Activated naive CD4-positive, alpha-beta T cell treated with anti-CD3 and anti-CD28 coated beads for 36 hours (primary cell): ENCODE measurements around the gene MRPL51. TPM values are rescaled to one million over a fixed set of nuclear protein-coding genes. Genes with fewer than 3 reads are reported as not detected.

Experiments used
- CTCF ChIA-PET: fragments of 350-600 bp; sonication (Branson Sonifier 250); formaldehyde crosslinking; loops from one replicate; lab custom pipeline; 2021; ENCODE audit warnings: antibody characterized with exemption; lab: Charles Lee
- DNase-seq: peaks from one replicate; pipeline ENCODE4 v3.0.0-alpha.2; 2020
- H3K27ac Mint-ChIP-seq: one replicate; pipeline ENCODE4 v1.8.0; 2021; ENCODE audit warnings: mild to moderate bottlenecking, mixed read lengths
- H3K27me3 Mint-ChIP-seq: one replicate; pipeline ENCODE4 v1.8.0; 2021; ENCODE audit warnings: low read depth, mixed read lengths
- H3K36me3 Mint-ChIP-seq: one replicate; pipeline ENCODE4 v1.8.0; 2021; ENCODE audit warnings: low read depth, mixed read lengths
- H3K4me1 Mint-ChIP-seq: one replicate; pipeline ENCODE4 v1.8.0; 2021; ENCODE audit warnings: low read depth, mixed read lengths
- H3K4me3 Mint-ChIP-seq: one replicate; pipeline ENCODE4 v1.8.0; 2021; ENCODE audit warnings: mild to moderate bottlenecking, moderate library complexity, mixed read lengths
- H3K9me3 Mint-ChIP-seq: one replicate; pipeline ENCODE4 v1.8.0; 2021; ENCODE audit warnings: mixed read lengths
- intact Hi-C: fragments of 100-400 bp; cut with micrococcal nuclease; formaldehyde crosslinking; loops from one replicate; pipeline ENCODE4 v1.15.1; 2023
- total RNA-seq, 2 experiments: library from RNA; stranded (reverse); gene quantifications; one replicate each; pipeline ENCODE4 v1.2.3, GENCODE V29; 2021

Gene MRPL51
- total RNA-seq, 2 experiments from 2014 or later = 273 to 278 TPM

- no peaks in the 10 kb centered on the region for H3K9me3 Mint-ChIP-seq
- intact Hi-C loops = no loop called here
- CTCF ChIA-PET = interaction anchor here (0.6 to 7.9 kb wide), 21 partner anchors 8 to 512 kb away, joined by 3 to 223 read pairs (median 6); partner anchors contain the start of genes CD27, TAPBPL and TNFRSF1A
- H3K36me3 Mint-ChIP-seq = peaks cover 89% of the 10 kb centered on the region
- H3K4me3 Mint-ChIP-seq = peak overlapping the region; percentile 19
- peak; percentile 15 for DNase-seq
- peaks cover 93% of the 10 kb centered on the region for H3K4me1 Mint-ChIP-seq
- H3K27me3 Mint-ChIP-seq = no peaks in the 10 kb centered on the region
- peak overlapping the region; percentile 97 for H3K27ac Mint-ChIP-seq
These were observed 28.5 kb downstream of the MRPL51 start for GRCh38 chr12:6464531-6464930.

DNA sequence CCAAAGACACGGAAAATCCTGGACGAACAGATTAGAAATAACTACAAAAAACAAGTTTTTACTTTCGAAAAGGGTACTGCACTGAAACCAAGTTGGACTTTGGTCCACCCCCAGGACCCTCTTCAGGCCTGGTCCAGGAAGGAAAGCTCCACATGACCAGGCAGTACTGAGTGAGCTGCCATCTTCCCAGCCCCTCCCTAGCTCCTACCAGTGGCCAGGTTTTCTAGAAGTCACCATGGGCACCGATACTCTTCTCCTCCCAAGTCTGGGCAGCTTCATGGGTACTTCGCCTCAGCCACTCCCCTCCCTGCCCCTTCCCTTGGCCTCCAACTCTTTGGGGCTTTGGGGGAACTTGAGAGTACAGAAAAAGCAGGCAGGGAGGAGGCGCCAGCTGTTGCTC is 29.2 kb downstream of the MRPL51 start:
- H3K27me3 Mint-ChIP-seq = no peaks in the 10 kb centered on the region
- peak overlapping the region; percentile 97 for H3K27ac Mint-ChIP-seq
- no peaks in the 10 kb centered on the region for H3K9me3 Mint-ChIP-seq
- H3K4me1 Mint-ChIP-seq = peaks cover 95% of the 10 kb centered on the region
- peaks cover 89% of the 10 kb centered on the region for H3K36me3 Mint-ChIP-seq
- DNase-seq = peak; percentile 7
- CTCF ChIA-PET = interaction anchor here (0.5 to 7.9 kb wide), 7 partner anchors 12 to 471 kb away, joined by 3 to 223 read pairs (median 3); partner anchors contain the start of genes CD27 and TAPBPL
- intact Hi-C loops = loop anchor here (2.0 kb wide), 1 partner anchor 71 kb away; the partner anchor contains the start of gene GAPDH
- H3K4me3 Mint-ChIP-seq = peak overlapping the region; percentile 80

- Mint-ChIP-seq H3K27me3 (no peaks in the 10 kb centered on the region), H3K4me3 (peak overlapping the region; percentile 80), H3K27ac (peak overlapping the region; percentile 97), H3K9me3 (no peaks in the 10 kb centered on the region), H3K36me3 (peaks cover 90% of the 10 kb centered on the region), H3K4me1 (peaks cover 95% of the 10 kb centered on the region)
- peak; percentile 32 for DNase-seq
- intact Hi-C loops = loop anchor here (2.0 kb wide), 1 partner anchor 72 kb away; the partner anchor contains the start of gene GAPDH
- CTCF ChIA-PET = interaction anchor here (0.8 to 7.9 kb wide), 6 partner anchors 11 to 362 kb away, joined by 3 to 223 read pairs (median 15); partner anchors contain the start of genes CD27 and TAPBPL
These were observed 29.8 kb downstream of the MRPL51 start for GRCh38 chr12:6463216-6463615.

GRCh38 chr12:6462234-6462995 is 30.6 kb downstream of the MRPL51 start:
- Mint-ChIP-seq H3K9me3 (no peaks in the 10 kb centered on the region), H3K4me3 (peak overlapping the region; percentile 80), H3K36me3 (peaks cover 87% of the 10 kb centered on the region), H3K27ac (peak overlapping the region; percentile 97), H3K27me3 (no peaks in the 10 kb centered on the region), H3K4me1 (peaks cover 89% of the 10 kb centered on the region)
- intact Hi-C loops = loop anchor here (1.0 to 2.0 kb wide), 5 partner anchors 8 to 126 kb away; partner anchors contain the start of genes GAPDH and VAMP1
- CTCF ChIA-PET = interaction anchor here (0.7 to 7.9 kb wide), 8 partner anchors 10 to 178 kb away, joined by 3 to 223 read pairs (median 4); partner anchors contain the start of genes CD27 and TAPBPL
- peak; percentile 63 for DNase-seq

DNA sequence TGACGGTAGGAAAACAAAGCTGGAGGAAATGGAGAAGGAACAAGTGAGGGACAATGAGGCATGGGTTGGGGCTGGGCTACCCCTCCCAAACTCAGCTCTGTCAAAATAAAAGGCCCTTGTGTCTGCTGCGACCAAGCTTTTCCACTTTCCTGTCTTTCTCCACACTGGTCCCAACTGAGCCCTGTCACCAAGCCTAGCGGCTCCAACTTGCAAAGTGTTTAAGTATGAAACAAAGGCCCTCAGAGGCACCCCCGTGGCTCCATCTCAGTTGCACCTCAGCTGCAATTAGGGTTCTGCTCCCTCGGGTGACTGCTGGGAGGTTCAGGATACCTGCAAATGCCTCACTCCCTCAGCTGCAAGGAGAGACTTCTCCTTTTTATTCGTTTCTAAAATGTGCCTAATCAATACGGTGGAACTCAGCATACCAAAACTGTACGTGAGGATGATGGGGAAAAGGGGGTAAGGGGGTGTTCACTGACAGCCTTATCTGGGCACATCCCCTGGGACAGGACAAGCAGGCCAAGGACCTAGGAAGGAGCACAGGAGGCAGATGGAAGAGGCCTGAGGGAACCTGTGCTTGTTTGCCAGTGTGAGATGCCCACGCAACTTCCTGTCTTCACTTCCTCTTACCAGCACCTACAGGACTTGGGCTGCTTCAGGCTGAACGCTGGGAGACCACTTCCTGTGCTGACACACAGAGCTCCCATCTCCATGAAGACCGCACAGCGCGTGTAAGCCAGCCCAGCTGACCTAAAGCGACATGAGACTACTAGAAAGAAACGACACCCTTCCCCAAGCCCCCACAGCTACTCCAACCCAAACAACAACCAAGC is 31.4 kb downstream of the MRPL51 start:
- Mint-ChIP-seq H3K27ac (peak overlapping the region; percentile 97), H3K27me3 (no peaks in the 10 kb centered on the region), H3K4me1 (peaks cover 89% of the 10 kb centered on the region), H3K36me3 (peaks cover 86% of the 10 kb centered on the region), H3K4me3 (peak overlapping the region; percentile 80), H3K9me3 (no peaks in the 10 kb centered on the region)
- CTCF ChIA-PET = interaction anchor here (0.7 to 7.9 kb wide), 11 partner anchors 8 to 177 kb away, joined by 3 to 223 read pairs (median 4); partner anchors contain the start of genes CD27, TAPBPL and VAMP1
- peak; percentile 93 for DNase-seq
- intact Hi-C loops = loop anchor here (1.0 to 2.0 kb wide), 6 partner anchors 9 to 125 kb away; partner anchors contain the start of genes GAPDH, TAPBPL and VAMP1

GRCh38 chr12:6460751-6461371 is 32.2 kb downstream of the MRPL51 start:
- Mint-ChIP-seq H3K36me3 (peaks cover 87% of the 10 kb centered on the region), H3K27ac (peak overlapping the region; percentile 97), H3K9me3 (no peaks in the 10 kb centered on the region), H3K27me3 (no peaks in the 10 kb centered on the region), H3K4me3 (peak overlapping the region; percentile 80), H3K4me1 (peaks cover 85% of the 10 kb centered on the region)
- DNase-seq = peak; percentile 57
- intact Hi-C loops = loop anchor here (1.0 kb wide), 1 partner anchor 9 kb away; the partner anchor contains the start of gene TAPBPL
- CTCF ChIA-PET = interaction anchor here (1.0 to 7.9 kb wide), 8 partner anchors 9 to 177 kb away, joined by 3 to 223 read pairs (median 8); partner anchors contain the start of genes CD27, TAPBPL and VAMP1

- Mint-ChIP-seq H3K9me3 (no peaks in the 10 kb centered on the region), H3K27ac (peak overlapping the region; percentile 62), H3K4me1 (peaks cover 85% of the 10 kb centered on the region), H3K27me3 (no peaks in the 10 kb centered on the region), H3K4me3 (no peak overlapping the region), H3K36me3 (peaks cover 87% of the 10 kb centered on the region)
- CTCF ChIA-PET = interaction anchor here (0.7 to 7.9 kb wide), 6 partner anchors 18 to 133 kb away, joined by 3 to 159 read pairs (median 3); partner anchors contain the start of gene CD27
- intact Hi-C loops = no loop called here
- DNase-seq = no peak
These were observed 34.1 kb downstream of the MRPL51 start for GRCh38 chr12:6459004-6459337.

DNA sequence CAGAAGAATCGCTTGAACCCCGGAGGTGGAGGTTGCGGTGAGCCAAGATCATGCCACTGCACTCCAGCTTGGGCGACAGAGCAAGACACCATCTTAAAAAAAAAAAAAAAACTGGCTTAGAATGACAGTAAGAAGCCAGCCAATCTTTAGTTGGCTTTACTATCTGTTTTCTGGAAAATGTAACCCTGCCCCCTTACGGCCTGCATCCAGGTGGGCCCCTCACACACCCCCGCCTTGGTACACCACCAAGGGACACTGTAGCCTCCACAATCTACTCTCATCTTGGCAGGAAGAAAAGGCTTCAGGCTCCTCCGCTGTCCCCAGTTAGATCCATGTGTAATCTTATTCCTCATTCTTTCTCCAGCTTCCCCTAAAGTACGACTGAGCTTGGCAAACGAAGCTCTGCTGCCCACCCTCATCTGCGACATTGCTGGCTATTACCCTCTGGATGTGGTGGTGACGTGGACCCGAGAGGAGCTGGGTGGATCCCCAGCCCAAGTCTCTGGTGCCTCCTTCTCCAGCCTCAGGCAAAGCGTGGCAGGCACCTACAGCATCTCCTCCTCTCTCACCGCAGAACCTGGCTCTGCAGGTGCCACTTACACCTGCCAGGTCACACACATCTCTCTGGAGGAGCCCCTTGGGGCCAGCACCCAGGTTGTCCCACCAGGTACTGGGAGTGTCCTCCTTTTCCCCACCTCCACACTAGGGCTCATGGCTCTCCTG is 34.6 kb downstream of the MRPL51 start:
- H3K9me3 Mint-ChIP-seq = no peaks in the 10 kb centered on the region
- intact Hi-C loops = no loop called here
- H3K36me3 Mint-ChIP-seq = peaks cover 87% of the 10 kb centered on the region
- CTCF ChIA-PET = interaction anchor here (0.7 to 7.9 kb wide), 6 partner anchors 13 to 80 kb away, joined by 3 to 159 read pairs (median 3); partner anchors contain the start of gene CD27
- peaks cover 85% of the 10 kb centered on the region for H3K4me1 Mint-ChIP-seq
- no peak overlapping the region for H3K4me3 Mint-ChIP-seq
- no peaks in the 10 kb centered on the region for H3K27me3 Mint-ChIP-seq
- no peak for DNase-seq
- H3K27ac Mint-ChIP-seq = peak overlapping the region; percentile 62

GRCh38 chr12:6457220-6457945 is 35.7 kb downstream of the MRPL51 start:
- intact Hi-C loops = no loop called here
- Mint-ChIP-seq H3K4me3 (no peak overlapping the region), H3K9me3 (no peaks in the 10 kb centered on the region), H3K27me3 (no peaks in the 10 kb centered on the region), H3K4me1 (peaks cover 81% of the 10 kb centered on the region), H3K36me3 (peaks cover 86% of the 10 kb centered on the region), H3K27ac (peak overlapping the region; percentile 78)
- CTCF ChIA-PET = interaction anchor here (0.6 to 1.9 kb wide), 6 partner anchors 8 to 108 kb away, joined by 3 to 9 read pairs (median 6); partner anchors contain the start of gene CD27
- no peak for DNase-seq

DNA sequence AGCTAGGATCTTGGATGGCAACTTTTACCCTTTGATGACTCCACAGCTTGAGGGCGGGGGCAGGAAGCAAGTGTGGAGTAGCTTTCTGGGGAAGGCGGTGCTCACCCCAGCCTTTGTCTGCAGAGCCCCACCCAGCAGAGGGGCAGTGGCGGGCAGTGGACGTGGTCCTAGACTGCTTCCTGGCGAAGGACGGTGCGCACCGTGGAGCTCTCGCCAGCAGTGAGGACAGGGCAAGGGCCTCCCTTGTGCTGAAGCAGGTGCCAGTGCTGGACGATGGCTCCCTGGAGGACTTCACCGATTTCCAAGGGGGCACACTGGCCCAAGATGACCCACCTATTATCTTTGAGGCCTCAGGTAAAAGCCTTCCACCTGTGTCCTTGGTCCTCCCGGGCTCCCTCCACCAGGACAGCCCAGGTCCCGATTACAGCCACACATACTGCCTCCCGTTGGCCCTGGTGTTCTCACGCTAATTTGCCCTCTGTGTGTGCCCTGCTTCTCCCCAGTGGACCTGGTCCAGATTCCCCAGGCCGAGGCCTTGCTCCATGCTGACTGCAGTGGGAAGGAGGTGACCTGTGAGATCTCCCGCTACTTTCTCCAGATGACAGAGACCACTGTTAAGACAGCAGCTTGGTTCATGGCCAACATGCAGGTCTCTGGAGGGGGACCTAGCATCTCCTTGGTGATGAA is 40.0 kb downstream of the MRPL51 start:
- H3K27me3 Mint-ChIP-seq = no peaks in the 10 kb centered on the region
- peak overlapping the region; percentile 98 for H3K27ac Mint-ChIP-seq
- H3K9me3 Mint-ChIP-seq = no peaks in the 10 kb centered on the region
- peak overlapping the region; percentile 98 for H3K4me3 Mint-ChIP-seq
- H3K36me3 Mint-ChIP-seq = peaks cover 80% of the 10 kb centered on the region
- intact Hi-C loops = loop anchor here (1.0 kb wide), 4 partner anchors 8 to 79 kb away; partner anchors contain the start of gene CD27
- peak; percentile 64 for DNase-seq
- peaks cover 61% of the 10 kb centered on the region for H3K4me1 Mint-ChIP-seq
- CTCF ChIA-PET = interaction anchor here (0.6 to 4.2 kb wide), 5 partner anchors 9 to 358 kb away, joined by 3 to 31 read pairs (median 25); partner anchors contain the start of gene CD27
